HepG2 (cell line): ENCODE results near the gene WDR27. TPM values are rescaled to one million over a fixed set of nuclear protein-coding genes. Genes with fewer than 3 reads are reported as not detected.

Experiments
- FIP1L1 ChIP-seq: fragments of 200-400 bp; formaldehyde crosslinking; IDR thresholded peaks from 2 replicates; pipeline ENCODE4 v1.6.1; 2018; ENCODE audit warnings: low read depth, mild to moderate bottlenecking, low read length, moderate library complexity, borderline replicate concordance; ENCODE audit not compliant: insufficient read depth
- KDM3A ChIP-seq: IDR thresholded peaks from 2 replicates; pipeline ENCODE4 v1.6.1; 2018; ENCODE audit warnings: low read depth, missing compliant biosample characterization
- KLF11 ChIP-seq: IDR thresholded peaks from 2 replicates; pipeline ENCODE4 v1.6.1; 2016; ENCODE audit warnings: missing compliant biosample characterization
- LCORL ChIP-seq, 2 experiments: fragments of 450-650 bp in 1 of 2; sonication (generic) in 1 of 2; formaldehyde crosslinking in 1 of 2; IDR thresholded peaks; 2 replicates each; pipeline versions ENCODE4 v1.5.0 to v1.6.1; 2017 to 2020; ENCODE audit warnings: antibody characterized with exemption in 1 of 2, missing genetic modification reagents in 1 of 2
- MED1 ChIP-seq: sonication (generic); formaldehyde crosslinking; IDR thresholded peaks from 2 replicates; pipeline ENCODE4 v1.4.0; 2020; ENCODE audit warnings: missing genetic modification reagents
- SATB2 ChIP-seq: sonication (generic); formaldehyde crosslinking; IDR thresholded peaks from 2 replicates; pipeline ENCODE4 v1.5.0; 2020; ENCODE audit warnings: missing genetic modification reagents
- TAF1 ChIP-seq: sonication (generic); formaldehyde crosslinking; IDR thresholded peaks from 2 replicates; pipeline ENCODE4 v1.4.0; 2020; ENCODE audit warnings: missing genetic modification reagents
- WIZ ChIP-seq: sonication (generic); formaldehyde crosslinking; IDR thresholded peaks from 2 replicates; pipeline ENCODE4 v1.5.1; 2020; ENCODE audit warnings: mild to moderate bottlenecking, missing genetic modification reagents
- ZHX2 ChIP-seq, 2 experiments: sonication (generic) in 1 of 2; formaldehyde crosslinking in 1 of 2; IDR thresholded peaks; 2 replicates each; pipeline versions ENCODE4 v1.6.1 to v1.9.0; 2014 to 2022; ENCODE audit warnings: antibody characterized with exemption in 1 of 2, borderline replicate concordance in 1 of 2, inconsistent platforms in 1 of 2, low read depth in 1 of 2, missing genetic modification reagents in 1 of 2
- ZNF354B ChIP-seq: sonication (generic); formaldehyde crosslinking; IDR thresholded peaks from 2 replicates; pipeline ENCODE4 v1.8.0; 2022; ENCODE audit warnings: mild to moderate bottlenecking, missing genetic modification reagents
- polyA plus RNA-seq, 8 experiments: library from polyadenylated mRNA; depleted of rRNA in 3 of 8; stranded (reverse) in 7 of 8; unstranded in 1 of 8; fragments of >200 nt; fragmentation: Illumina TruSeq in 4 of 8; extraction: Trizol in 4 of 8; gene quantifications; 2 replicates each; pipeline versions ENCODE4 v1.2.1 to v1.2.3, GENCODE V29; 2011 to 2016; ENCODE audit warnings: low read depth in 4 of 8, missing spikeins in 1 of 8, mixed read lengths in 1 of 8; ENCODE audit not compliant: insufficient read depth in 1 of 8
- total RNA-seq, 5 experiments: library from RNA; depleted of rRNA; stranded (reverse); fragments of >200 nt; fragmentation: Illumina TruSeq; extraction: Trizol; gene quantifications; 2 replicates each; pipeline ENCODE4 v1.2.3, GENCODE V29; 2016; ENCODE audit warnings: low read depth in 1 of 5
- TF ChIP-seq, protein P1 (sequence below): sonication (generic); formaldehyde crosslinking; IDR thresholded peaks from 2 replicates; pipeline ENCODE4 v1.5.0; 2020; ENCODE audit warnings: missing genetic modification reagents, mild to moderate bottlenecking, borderline replicate concordance

Gene WDR27
- total and polyA plus RNA-seq, 2 of the 13 experiments (the other 11 are each of a cell fraction or from before 2014, with no cell fraction given) = 34.1 to 80.3 TPM

- TF ChIP-seq ZHX2 (IDR thresholded peaks at IDR 0.05; ENCODE audit: low read depth) (no peak), ZHX2 (CRISPR knock-in tag; IDR thresholded peaks at IDR 0.05; ENCODE audit: borderline replicate concordance) (no peak), TAF1 (no peak), ZNF354B (CRISPR knock-in tag) (no peak), LCORL (IDR thresholded peaks at IDR 0.05) (no peak), LCORL (CRISPR knock-in tag; IDR thresholded peaks at IDR 0.05) (no peak), MED1 (CRISPR knock-in tag) (no peak), KDM3A (CRISPR knock-in tag) (no peak), KLF11 (no peak), WIZ (CRISPR knock-in tag) (no peak), FIP1L1 (no peak), SATB2 (CRISPR knock-in tag) (no peak)
- TF ChIP-seq, protein P1, sequence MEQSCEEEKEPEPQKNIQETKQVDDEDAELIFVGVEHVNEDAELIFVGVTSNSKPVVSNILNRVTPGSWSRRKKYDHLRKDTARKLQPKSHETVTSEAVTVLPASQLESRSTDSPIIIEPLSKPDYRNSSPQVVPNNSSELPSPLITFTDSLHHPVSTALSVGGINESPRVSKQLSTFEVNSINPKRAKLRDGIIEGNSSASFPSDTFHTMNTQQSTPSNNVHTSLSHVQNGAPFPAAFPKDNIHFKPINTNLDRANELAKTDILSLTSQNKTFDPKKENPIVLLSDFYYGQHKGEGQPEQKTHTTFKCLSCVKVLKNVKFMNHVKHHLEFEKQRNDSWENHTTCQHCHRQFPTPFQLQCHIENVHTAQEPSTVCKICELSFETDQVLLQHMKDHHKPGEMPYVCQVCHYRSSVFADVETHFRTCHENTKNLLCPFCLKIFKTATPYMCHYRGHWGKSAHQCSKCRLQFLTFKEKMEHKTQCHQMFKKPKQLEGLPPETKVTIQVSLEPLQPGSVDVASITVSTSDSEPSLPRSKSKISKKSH (CRISPR knock-in tag) = no peak
These were observed 290.1 kb downstream of the WDR27 start (continued) for GRCh38 chr6:169411722-169412121.
